Thyroid gland (tissue), 4 donors: Measurements from ENCODE around the gene SMIM24.

Experiments used
- POLR2A ChIP-seq, 2 donors: fragments of 450-650 bp; IDR thresholded peaks; one replicate each; pipeline ENCODE4 v1.6.1; 2017; ENCODE audit warnings: antibody characterized with exemption in 2 of 2, mild to moderate bottlenecking in 2 of 2, moderate library complexity in 1 of 2
- TF ChIP-seq, protein P1 (sequence below), 6 experiments: fragments of 200-600 bp in 3 of 6; fragments of 450-650 bp in 3 of 6; sonication (generic) in 3 of 6; IDR thresholded peaks; one replicate each; pipeline ENCODE4 v1.5.1; 2016 to 2019; ENCODE audit warnings: antibody characterized with exemption in 6 of 6, mild to moderate bottlenecking in 2 of 6, inconsistent platforms in 1 of 6, moderate library complexity in 1 of 6

DNA sequence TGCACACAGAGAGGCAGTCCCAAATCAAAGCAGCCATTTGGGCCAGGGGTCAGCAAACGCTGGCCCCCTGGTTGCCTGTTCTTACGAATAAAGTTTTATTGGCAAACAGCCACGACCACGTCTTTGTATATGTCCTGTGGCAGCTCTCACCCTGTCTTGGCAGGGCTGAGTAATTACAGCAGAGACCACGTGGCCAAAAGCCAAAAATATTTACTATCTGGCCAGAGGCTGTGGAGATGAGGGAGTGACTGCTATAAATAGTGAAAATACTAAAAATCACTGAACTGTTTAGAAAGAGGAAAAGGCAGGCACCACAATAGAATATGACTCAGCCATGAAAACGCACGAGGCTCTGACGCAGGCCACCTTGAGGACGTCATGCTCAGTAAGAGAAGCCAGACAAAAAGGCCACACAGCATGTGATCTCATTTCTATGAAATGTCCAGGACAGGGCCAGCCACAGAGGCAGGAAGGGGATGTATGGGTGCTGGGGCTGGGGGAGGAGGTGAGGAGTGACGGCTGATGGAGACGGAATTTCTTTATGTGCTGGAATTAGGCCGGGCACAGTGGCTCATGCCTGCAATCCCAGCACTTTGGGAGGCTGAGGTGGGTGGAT is 29.4 kb downstream of the SMIM24 start:
- TF ChIP-seq, protein P1, sequence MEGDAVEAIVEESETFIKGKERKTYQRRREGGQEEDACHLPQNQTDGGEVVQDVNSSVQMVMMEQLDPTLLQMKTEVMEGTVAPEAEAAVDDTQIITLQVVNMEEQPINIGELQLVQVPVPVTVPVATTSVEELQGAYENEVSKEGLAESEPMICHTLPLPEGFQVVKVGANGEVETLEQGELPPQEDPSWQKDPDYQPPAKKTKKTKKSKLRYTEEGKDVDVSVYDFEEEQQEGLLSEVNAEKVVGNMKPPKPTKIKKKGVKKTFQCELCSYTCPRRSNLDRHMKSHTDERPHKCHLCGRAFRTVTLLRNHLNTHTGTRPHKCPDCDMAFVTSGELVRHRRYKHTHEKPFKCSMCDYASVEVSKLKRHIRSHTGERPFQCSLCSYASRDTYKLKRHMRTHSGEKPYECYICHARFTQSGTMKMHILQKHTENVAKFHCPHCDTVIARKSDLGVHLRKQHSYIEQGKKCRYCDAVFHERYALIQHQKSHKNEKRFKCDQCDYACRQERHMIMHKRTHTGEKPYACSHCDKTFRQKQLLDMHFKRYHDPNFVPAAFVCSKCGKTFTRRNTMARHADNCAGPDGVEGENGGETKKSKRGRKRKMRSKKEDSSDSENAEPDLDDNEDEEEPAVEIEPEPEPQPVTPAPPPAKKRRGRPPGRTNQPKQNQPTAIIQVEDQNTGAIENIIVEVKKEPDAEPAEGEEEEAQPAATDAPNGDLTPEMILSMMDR (IDR thresholded peaks at IDR 0.05): no peak
- no peak for TF ChIP-seq POLR2A (IDR thresholded peaks at IDR 0.05)
